ENCODE measurements around the gene CALR.

CALR gene

GRCh38 chr19:12979974-12980373 lies 41.6 kb downstream of the CALR start:
- no peak for DNase-seq (ENCODE audit: low spot score)

- DNase-seq (ENCODE audit: low spot score) = no peak
These were observed 44.2 kb downstream of the CALR start for GRCh38 chr19:12982648-12983047.

GRCh38 chr19:12983091-12983490 lies 44.7 kb downstream of the CALR start:
- DNase-seq (ENCODE audit: low spot score) = no peak

GRCh38 chr19:12983542-12984142 lies 45.2 kb downstream of the CALR start:
- peak; percentile 78 for DNase-seq (ENCODE audit: low spot score)

- DNase-seq (ENCODE audit: low spot score) = no peak
These were observed 45.8 kb downstream of the CALR start for GRCh38 chr19:12984143-12984627.

- no peak for DNase-seq (ENCODE audit: low spot score)
These were observed 46.3 kb downstream of the CALR start for GRCh38 chr19:12984683-12985048.

GRCh38 chr19:12985049-12985776 lies 46.8 kb downstream of the CALR start:
- peak; percentile 73 for DNase-seq (ENCODE audit: low spot score)

GRCh38 chr19:12986726-12987125 lies 48.3 kb downstream of the CALR start:
- DNase-seq (ENCODE audit: low spot score) = no peak

GRCh38 chr19:12987190-12987589 lies 48.8 kb downstream of the CALR start:
- DNase-seq (ENCODE audit: low spot score) = no peak

GRCh38 chr19:12987781-12988180 lies 49.4 kb downstream of the CALR start:
- DNase-seq (ENCODE audit: low spot score) = no peak

- DNase-seq (ENCODE audit: low spot score) = no peak
These were observed 52.0 kb downstream of the CALR start for GRCh38 chr19:12990431-12990830.

- no peak for DNase-seq (ENCODE audit: low spot score)
These were observed 52.4 kb downstream of the CALR start for GRCh38 chr19:12990853-12991252.

- DNase-seq (ENCODE audit: low spot score) = no peak
These were observed 52.9 kb downstream of the CALR start for GRCh38 chr19:12991296-12991695.

GRCh38 chr19:12992729-12993128 lies 54.3 kb downstream of the CALR start:
- no peak for DNase-seq (ENCODE audit: low spot score)

GRCh38 chr19:12993562-12993961 lies 55.2 kb downstream of the CALR start:
- no peak for DNase-seq (ENCODE audit: low spot score)
